Keratinocyte (primary cell): Measurements from ENCODE around the gene ALCAM. TPM values are rescaled to one million over a fixed set of nuclear protein-coding genes. Genes with fewer than 3 reads are reported as not detected.

Experiments
- DNase-seq: peaks from one replicate; pipeline ENCODE4 v3.0.0-alpha.2; 2011; ENCODE audit warnings: low read depth, missing footprints, low spot score
- FAIRE-seq: peaks from 2 replicates; lab custom pipeline; 2011; peaks lifted over from hg19 to GRCh38; lab: Jason Lieb, UNC
- H2AFZ ChIP-seq: 2 replicates; pipeline ENCODE4 v1.6.0; 2012; ENCODE audit warnings: low read length, control low read depth, inconsistent platforms; ENCODE audit not compliant: control insufficient read depth
- H3K27ac ChIP-seq: 2 replicates; pipeline ENCODE4 v1.5.1; 2011; ENCODE audit warnings: low read length; ENCODE audit not compliant: control insufficient read depth, insufficient read depth
- H3K27me3 ChIP-seq: 3 replicates; pipeline ENCODE4 v1.6.0; 2011; ENCODE audit warnings: low read length; ENCODE audit not compliant: control insufficient read depth, insufficient read depth; ENCODE audit errors: extremely low read depth
- H3K36me3 ChIP-seq, 2 experiments: 2 replicates in 1 of 2; 3 replicates in 1 of 2; pipeline ENCODE4 v1.5.1; 2011; ENCODE audit warnings: low read length in 2 of 2, mild to moderate bottlenecking in 1 of 2; ENCODE audit not compliant: control insufficient read depth in 2 of 2, insufficient read depth in 2 of 2; ENCODE audit errors: extremely low read depth in 1 of 2
- H3K4me1 ChIP-seq: 3 replicates; pipeline ENCODE4 v1.5.1; 2011; ENCODE audit warnings: low read length; ENCODE audit not compliant: control insufficient read depth, insufficient read depth; ENCODE audit errors: extremely low read depth
- H3K4me2 ChIP-seq: 3 replicates; pipeline ENCODE4 v1.6.0; 2011; ENCODE audit warnings: low read depth, low read length; ENCODE audit not compliant: control insufficient read depth, insufficient read depth; ENCODE audit errors: extremely low read depth
- H3K4me3 ChIP-seq, 3 experiments: fragments of 200-600 bp in 1 of 3; sonication (generic) in 1 of 3; 2 replicates in 2 of 3; 3 replicates in 1 of 3; pipeline ENCODE4 v1.5.1; 2011 to 2016; ENCODE audit warnings: low read length in 3 of 3, mild to moderate bottlenecking in 3 of 3, control low read depth in 2 of 3, inconsistent platforms in 1 of 3, low read depth in 1 of 3, mixed read lengths in 1 of 3, mixed run types in 1 of 3, moderate library complexity in 1 of 3; ENCODE audit not compliant: control insufficient read depth in 2 of 3, insufficient read depth in 2 of 3; ENCODE audit errors: extremely low read depth in 1 of 3
- H3K79me2 ChIP-seq: 2 replicates; pipeline ENCODE4 v1.6.0; 2012; ENCODE audit warnings: low read length; ENCODE audit not compliant: control insufficient read depth, insufficient read depth
- H3K9ac ChIP-seq: 3 replicates; pipeline ENCODE4 v1.6.0; 2011; ENCODE audit warnings: low read length; ENCODE audit not compliant: control insufficient read depth, insufficient read depth; ENCODE audit errors: extremely low read depth
- H3K9me1 ChIP-seq: 3 replicates; pipeline ENCODE4 v1.6.0; 2011; ENCODE audit warnings: low read length; ENCODE audit not compliant: control insufficient read depth, insufficient read depth; ENCODE audit errors: extremely low read depth
- H3K9me3 ChIP-seq: 2 replicates; pipeline ENCODE4 v1.5.1; 2012; ENCODE audit warnings: low read depth, low read length; ENCODE audit not compliant: control insufficient read depth
- H4K20me1 ChIP-seq: 3 replicates; pipeline ENCODE4 v1.6.0; 2011; ENCODE audit warnings: low read length; ENCODE audit not compliant: control insufficient read depth, insufficient read depth; ENCODE audit errors: extremely low read depth
- CTCF ChIP-seq, 3 experiments: IDR thresholded peaks in 1 of 3; conservative IDR thresholded peaks in 1 of 3; optimal IDR thresholded peaks in 1 of 3; 2 replicates in 2 of 3; 3 replicates in 1 of 3; pipeline versions ENCODE3 to v1.5.1; 2011; ENCODE audit warnings: low read length in 3 of 3, mild to moderate bottlenecking in 3 of 3, moderate library complexity in 2 of 3, control low read depth in 1 of 3, inconsistent platforms in 1 of 3; ENCODE audit not compliant: insufficient read depth in 2 of 3; ENCODE audit errors: extremely low read depth in 1 of 3
- EZH2 ChIP-seq: IDR thresholded peaks from one replicate; pipeline ENCODE4 v1.6.1; 2012; ENCODE audit warnings: inconsistent platforms, mild to moderate bottlenecking, low read length, moderate library complexity
- dilution Hi-C: fragments of 300-500 bp; cut with MboI; formaldehyde crosslinking; loops from one replicate; pipeline ENCODE4 v1.7.0; 2020; ENCODE audit warnings: low sequenced_read_pairs; ENCODE audit not compliant: extremely low pct_ligation_motif_present
- polyA plus RNA-seq, 5 experiments: library from polyadenylated mRNA; depleted of rRNA in 3 of 5; stranded (reverse) in 3 of 5; stranded (forward) in 1 of 5; unstranded in 1 of 5; fragments of >200 nt; gene quantifications; 1 replicate in 1 of 5; 2 replicates in 3 of 5; 3 replicates in 1 of 5; pipeline versions ENCODE4 v1.2.1 to v1.2.3, GENCODE V29; 2011 to 2012; ENCODE audit warnings: missing spikeins in 2 of 5, low read depth in 1 of 5, low replicate concordance in 1 of 5

Gene ALCAM
- polyA plus RNA-seq, 1 donor (not counting 4 experiments of a cell fraction or from before 2014, with no cell fraction given) = 71.3 TPM

- Histone ChIP-seq H4K20me1 (no peaks in the 10 kb centered on the region), H3K36me3 (no peaks in the 10 kb centered on the region), H3K79me2 (peaks cover 8% of the 10 kb centered on the region), H3K9me1 (no peaks in the 10 kb centered on the region), H3K27ac (no peak overlapping the region), H3K9ac (no peak overlapping the region), H3K4me3 (no peak overlapping the region), H3K4me2 (no peak overlapping the region), H3K27me3 (no peaks in the 10 kb centered on the region), H3K9me3 (no peaks in the 10 kb centered on the region), H3K4me1 (peaks cover 6% of the 10 kb centered on the region), H2AFZ (no peak overlapping the region)
- FAIRE-seq = no peak
- DNase-seq = no peak
- TF ChIP-seq EZH2 (no peak), CTCF (optimal IDR thresholded peaks at IDR 0.05 in 1 of 3, IDR thresholded peaks at IDR 0.05 in 1 of 3, conservative IDR thresholded peaks at IDR 0.05 in 1 of 3; ENCODE audit: extremely low read depth in 1 of 3, insufficient read depth in 2 of 3, low read length in 3 of 3) (no peak)
- dilution Hi-C loops = no loop called here
These were observed 148.7 kb downstream of the ALCAM start for GRCh38 chr3:105515372-105515771.

- Histone ChIP-seq H3K79me2 (peaks cover 8% of the 10 kb centered on the region), H3K4me2 (no peak overlapping the region), H3K4me1 (peaks cover 6% of the 10 kb centered on the region), H3K27me3 (no peaks in the 10 kb centered on the region), H3K36me3 (no peaks in the 10 kb centered on the region), H3K4me3 (no peak overlapping the region), H3K9me3 (no peaks in the 10 kb centered on the region), H3K9ac (no peak overlapping the region), H2AFZ (no peak overlapping the region), H4K20me1 (no peaks in the 10 kb centered on the region), H3K27ac (no peak overlapping the region), H3K9me1 (no peaks in the 10 kb centered on the region)
- TF ChIP-seq CTCF (optimal IDR thresholded peaks at IDR 0.05 in 1 of 3, IDR thresholded peaks at IDR 0.05 in 1 of 3, conservative IDR thresholded peaks at IDR 0.05 in 1 of 3; ENCODE audit: extremely low read depth in 1 of 3, insufficient read depth in 2 of 3, low read length in 3 of 3) = peak in 1 of 3 experiments; percentile 12
- no peak for TF ChIP-seq EZH2
- dilution Hi-C loops = no loop called here
- DNase-seq (no peak), FAIRE-seq (no peak)
These were observed 150.3 kb downstream of the ALCAM start for GRCh38 chr3:105516972-105517371.
